Ureter (tissue), 1 donor: ENCODE measurements around the gene BMP2K. TPM values are rescaled to one million over a fixed set of nuclear protein-coding genes. Genes with fewer than 3 reads are reported as not detected.

Experiments
- DNase-seq: peaks from one replicate; pipeline ENCODE4 v3.0.0-alpha.2; 2020; ENCODE audit warnings: low spot score
- total RNA-seq: library from RNA; stranded (reverse); gene quantifications from one replicate; pipeline ENCODE4 v1.2.4, GENCODE V29; 2023
- donor health status: DM: yes; HTN: yes; CAD: no.

Gene BMP2K
- 34.7 TPM for total RNA-seq

DNA sequence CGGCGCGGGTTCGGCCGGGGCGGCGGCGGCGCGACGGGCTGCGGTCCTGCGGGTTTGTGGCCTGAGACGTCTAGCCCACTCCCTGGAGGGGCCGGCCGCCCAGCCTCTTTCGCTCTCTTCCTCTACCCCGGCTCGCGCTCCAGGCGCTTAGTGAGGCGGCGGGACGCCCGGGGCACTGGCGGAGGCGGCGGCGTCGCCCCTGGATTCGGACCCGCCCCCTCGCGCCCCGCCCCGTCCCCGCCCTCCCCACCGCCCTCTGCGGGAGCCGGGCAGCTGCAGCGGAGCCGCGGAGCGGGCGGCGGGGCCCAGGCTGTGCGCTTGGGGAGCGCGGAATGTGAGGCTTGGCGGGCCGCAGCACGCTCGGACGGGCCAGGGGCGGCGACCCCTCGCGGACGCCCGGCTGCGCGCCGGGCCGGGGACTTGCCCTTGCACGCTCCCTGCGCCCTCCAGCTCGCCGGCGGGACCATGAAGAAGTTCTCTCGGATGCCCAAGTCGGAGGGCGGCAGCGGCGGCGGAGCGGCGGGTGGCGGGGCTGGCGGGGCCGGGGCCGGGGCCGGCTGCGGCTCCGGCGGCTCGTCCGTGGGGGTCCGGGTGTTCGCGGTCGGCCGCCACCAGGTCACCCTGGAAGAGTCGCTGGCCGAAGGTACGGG is at the start of gene BMP2K:
Gene BMP2K, plus strand, starts transcription at position 272 of the 650 bp plus-strand sequence. Its CDS starts 194 bp downstream, at position 466.
- DNase-seq: peak; percentile 78

GRCh38 chr4:78726546-78726945 is 49.6 kb upstream of the BMP2K start:
- DNase-seq: no peak

GRCh38 chr4:78732332-78733104 is 43.6 kb upstream of the BMP2K start:
- no peak for DNase-seq

GRCh38 chr4:78734441-78735162 is 41.5 kb upstream of the BMP2K start:
- no peak for DNase-seq

- no peak for DNase-seq
Measured at GRCh38 chr4:78735697-78736096, 40.5 kb upstream of the BMP2K start.

DNA sequence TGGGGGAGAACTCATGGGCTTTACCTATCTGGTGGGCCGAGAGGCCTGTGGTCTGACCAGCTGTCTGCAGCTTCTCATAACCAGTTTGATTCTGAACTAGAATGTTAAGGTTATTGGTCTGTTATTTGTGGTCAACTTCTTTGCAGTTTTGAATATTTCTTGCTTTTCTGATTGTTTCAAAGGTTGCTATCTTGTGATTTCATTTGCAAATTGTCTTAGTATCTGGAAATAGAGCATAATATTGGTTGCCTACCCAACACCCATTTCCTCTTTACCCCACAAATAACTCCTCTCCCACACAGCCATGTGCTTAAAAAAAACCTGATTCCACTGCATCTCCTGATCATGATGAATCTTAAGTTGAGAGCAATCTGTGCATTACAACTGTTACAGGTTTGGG is 39.1 kb upstream of the BMP2K start:
- DNase-seq: no peak

GRCh38 chr4:78737973-78738372 is 38.2 kb upstream of the BMP2K start:
- DNase-seq: no peak

DNA sequence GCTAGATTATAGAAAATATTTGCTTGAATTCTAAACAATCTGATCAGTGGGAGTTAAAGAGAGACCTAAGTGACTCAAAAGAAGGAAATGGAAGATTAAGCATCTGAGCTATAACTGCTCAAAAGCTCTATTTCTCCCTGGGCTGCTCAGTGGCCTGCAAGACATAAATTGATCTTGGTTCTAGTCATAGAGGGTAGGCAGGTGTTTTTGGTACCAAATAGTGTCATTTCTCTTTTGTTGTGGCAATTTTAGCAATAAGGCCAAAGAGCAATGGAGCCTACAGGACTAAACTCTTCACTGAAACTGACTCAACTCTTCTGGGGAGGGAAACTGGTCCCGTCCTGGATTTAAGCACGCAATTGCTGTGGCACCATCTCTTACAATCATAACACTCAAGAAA is 33.9 kb upstream of the BMP2K start:
- DNase-seq: no peak

- no peak for DNase-seq
Measured at GRCh38 chr4:78747475-78747922, 28.7 kb upstream of the BMP2K start.

DNA sequence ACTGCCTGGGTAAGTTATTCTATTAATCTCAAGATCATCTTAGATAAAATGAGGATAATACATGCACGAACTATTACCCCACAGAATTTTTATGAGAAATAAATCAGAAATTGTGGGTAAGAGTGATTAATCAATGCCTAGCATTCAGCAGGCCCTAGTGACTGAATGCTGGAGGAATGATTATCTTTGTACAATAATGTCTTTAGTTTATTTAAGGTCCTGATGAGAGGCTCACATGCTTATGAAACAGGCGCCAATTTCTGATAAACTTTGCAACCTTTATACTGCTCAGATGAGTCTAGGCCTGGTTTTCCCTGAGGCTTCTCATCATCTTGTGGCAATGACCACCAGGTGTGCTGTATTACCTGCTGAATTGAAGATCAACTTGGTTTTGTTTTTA is 27.8 kb upstream of the BMP2K start:
- DNase-seq: no peak

- no peak for DNase-seq
Measured at GRCh38 chr4:78749258-78749971, 26.7 kb upstream of the BMP2K start.

DNA sequence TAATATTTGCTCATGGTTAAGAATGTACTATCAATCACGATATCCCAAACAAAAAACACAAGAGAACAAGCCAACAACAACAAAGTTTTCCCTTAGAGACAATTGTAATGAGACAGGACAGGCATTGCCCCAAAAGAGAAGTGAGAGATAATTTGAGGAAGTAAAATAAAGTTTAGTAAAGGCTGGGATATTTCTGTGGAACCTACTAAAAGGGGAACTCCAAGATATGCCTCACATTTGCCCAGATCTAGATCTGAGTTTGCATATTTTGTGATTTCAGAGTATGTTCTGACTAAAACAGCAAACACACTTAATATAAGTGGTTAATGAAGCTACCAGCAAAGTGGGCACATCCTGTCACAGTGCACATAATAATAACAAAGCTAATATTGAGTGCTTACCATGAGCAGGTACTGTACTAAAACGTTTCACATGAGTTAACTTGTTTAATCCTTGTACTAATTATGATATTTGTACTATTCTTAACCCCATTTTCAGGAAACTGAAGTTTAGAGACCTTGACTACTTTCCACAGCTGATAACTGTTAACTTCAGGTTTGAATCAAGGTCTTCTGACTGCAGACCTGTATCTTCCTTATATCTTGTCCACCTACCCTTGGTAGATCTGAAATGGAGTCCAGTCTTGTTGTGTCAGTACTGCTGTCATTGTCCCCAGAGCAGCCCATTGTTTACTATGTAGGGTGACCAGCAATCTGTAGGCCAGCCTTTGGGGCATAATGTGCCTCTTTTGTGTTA is 26.0 kb upstream of the BMP2K start:
- no peak for DNase-seq

- no peak for DNase-seq
Measured at GRCh38 chr4:78753091-78753490, 23.1 kb upstream of the BMP2K start.

- no peak for DNase-seq
Measured at GRCh38 chr4:78754872-78755271, 21.3 kb upstream of the BMP2K start.

DNA sequence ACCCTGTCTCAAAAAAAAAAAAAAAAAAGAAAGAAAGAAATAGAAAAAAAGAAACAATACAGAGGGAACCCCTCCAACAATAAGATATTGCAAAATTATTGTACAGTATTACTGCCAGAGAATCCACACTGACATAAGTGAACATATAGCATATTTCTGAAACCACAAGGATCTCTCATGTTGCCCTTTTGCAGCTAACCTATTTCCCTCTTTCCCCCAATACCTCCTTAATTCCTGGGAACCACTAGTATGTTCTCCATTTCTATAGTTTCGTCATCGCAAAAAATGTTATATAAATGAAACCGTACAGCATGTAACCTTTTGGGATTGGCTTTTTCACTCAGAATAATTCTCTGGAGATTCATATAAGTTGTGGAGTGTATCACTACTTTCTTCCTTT is 20.0 kb upstream of the BMP2K start:
- no peak for DNase-seq

- no peak for DNase-seq
Measured at GRCh38 chr4:78756776-78757175, 19.4 kb upstream of the BMP2K start.

GRCh38 chr4:78757574-78757973 is 18.6 kb upstream of the BMP2K start:
- no peak for DNase-seq

DNA sequence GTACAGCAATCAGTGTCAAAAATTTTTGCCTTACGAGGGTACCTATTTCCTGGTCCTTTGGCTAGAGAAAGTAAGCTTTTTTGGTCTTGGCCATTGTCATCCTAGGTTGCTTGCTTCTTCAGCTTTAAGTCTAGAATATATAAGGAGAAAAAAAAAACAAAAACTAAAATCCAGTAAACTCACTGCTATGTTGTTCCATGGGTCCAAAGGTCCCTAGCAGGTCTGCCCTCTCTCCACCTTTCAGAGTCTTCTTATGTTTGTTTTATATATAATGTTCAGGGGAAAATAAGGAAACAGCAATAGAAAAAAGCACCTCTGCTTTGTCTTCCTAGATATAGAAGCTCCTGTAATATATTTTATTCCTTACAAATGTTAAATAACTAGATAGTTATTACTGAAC is 18.1 kb upstream of the BMP2K start:
- DNase-seq: no peak

DNA sequence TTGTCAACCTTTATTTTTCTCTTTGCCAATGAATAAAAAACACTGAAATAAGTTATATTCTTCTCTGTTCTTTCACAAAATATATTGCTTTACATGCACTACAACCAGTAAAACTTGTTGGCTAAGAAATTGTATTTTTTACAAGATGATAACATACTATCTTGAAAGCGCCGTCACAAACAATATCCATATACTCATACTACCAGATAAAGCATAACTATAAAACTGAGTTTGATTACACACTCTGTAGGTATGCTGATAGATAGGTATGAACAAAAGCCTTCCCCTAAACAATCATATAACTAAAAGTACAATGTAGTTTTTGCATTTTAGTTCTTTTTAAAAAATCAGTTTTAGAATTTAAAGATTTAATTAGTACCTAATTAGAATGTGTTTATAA is 13.6 kb upstream of the BMP2K start:
- DNase-seq: no peak

GRCh38 chr4:78763251-78763650 is 12.9 kb upstream of the BMP2K start:
- DNase-seq: no peak

DNA sequence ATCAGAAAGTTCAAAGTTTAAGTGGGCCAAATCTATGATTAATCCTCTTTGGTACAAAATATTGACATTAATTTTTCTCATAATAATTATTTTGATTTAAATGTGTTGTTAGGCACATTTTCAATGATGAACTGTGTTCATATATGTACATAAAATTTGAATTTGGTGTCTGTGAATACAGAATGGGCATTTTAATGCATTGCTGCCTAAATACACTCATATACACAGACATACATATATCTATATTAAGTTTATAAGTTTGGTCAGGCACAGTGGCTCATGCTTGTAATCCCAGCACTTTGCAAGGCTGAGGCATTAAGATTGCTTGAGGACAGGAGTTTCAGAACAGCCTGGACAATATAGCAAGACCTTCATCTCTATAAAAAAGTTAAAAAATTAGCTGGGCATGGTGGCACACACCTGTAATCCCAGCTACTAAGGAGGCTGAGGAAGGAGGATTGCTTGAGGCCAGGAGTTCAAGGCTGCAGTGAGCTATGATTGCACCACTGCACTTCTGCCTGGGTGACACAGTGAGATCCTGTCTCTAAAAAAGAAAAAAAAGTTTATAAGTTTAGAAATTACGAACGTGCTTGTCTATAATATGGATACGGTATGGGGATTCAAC is 12.3 kb upstream of the BMP2K start:
- no peak for DNase-seq
